Astrocyte (in vitro differentiated cells and primary cell): Measurements from ENCODE around the gene REEP6.

Experiments
- EZH2 ChIP-seq: IDR thresholded peaks from 2 replicates; pipeline ENCODE4 v1.6.1; 2012; ENCODE audit warnings: mild to moderate bottlenecking, low read length, inconsistent platforms; ENCODE audit not compliant: insufficient read depth
- TF ChIP-seq, protein P1 (sequence below): IDR thresholded peaks from 2 replicates; pipeline ENCODE4 v1.5.1; 2011; ENCODE audit warnings: low read depth, mild to moderate bottlenecking, inconsistent platforms, low read length, moderate library complexity; ENCODE audit not compliant: insufficient read depth

DNA sequence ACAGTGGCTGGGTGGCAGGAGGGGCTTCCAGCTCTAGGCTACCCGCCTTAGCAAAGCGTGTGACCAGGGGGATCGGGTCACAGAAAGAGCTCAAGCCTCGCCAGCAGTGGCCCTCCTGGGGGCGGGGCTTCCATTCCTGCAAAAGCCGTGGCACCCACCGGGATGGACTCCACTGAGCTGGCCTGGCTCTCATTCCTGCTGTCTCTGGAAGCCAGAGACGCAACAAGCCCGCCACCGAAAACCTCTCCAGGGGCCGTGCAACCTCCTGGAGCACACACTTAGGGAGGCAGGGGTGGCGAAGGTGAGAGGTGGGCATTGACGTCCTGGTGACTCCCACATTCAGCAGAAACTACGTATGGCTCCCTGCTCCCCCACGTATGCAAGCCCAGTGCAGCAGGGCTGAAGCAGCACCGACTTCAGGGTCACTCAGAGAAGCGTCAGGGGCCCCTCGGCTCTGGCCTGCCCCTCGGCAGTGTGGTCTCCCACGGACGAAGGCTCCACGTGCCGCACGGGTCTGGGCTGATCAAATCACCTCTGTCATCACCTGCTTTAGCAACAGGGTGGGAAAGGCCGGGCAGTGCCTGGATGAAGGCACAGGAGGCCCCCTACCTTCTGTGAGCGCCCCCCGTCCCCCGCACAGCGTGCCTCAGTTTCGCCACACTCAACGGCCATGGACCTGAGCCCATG is 15.1 kb upstream of the REEP6 start:
- TF ChIP-seq, protein P1, sequence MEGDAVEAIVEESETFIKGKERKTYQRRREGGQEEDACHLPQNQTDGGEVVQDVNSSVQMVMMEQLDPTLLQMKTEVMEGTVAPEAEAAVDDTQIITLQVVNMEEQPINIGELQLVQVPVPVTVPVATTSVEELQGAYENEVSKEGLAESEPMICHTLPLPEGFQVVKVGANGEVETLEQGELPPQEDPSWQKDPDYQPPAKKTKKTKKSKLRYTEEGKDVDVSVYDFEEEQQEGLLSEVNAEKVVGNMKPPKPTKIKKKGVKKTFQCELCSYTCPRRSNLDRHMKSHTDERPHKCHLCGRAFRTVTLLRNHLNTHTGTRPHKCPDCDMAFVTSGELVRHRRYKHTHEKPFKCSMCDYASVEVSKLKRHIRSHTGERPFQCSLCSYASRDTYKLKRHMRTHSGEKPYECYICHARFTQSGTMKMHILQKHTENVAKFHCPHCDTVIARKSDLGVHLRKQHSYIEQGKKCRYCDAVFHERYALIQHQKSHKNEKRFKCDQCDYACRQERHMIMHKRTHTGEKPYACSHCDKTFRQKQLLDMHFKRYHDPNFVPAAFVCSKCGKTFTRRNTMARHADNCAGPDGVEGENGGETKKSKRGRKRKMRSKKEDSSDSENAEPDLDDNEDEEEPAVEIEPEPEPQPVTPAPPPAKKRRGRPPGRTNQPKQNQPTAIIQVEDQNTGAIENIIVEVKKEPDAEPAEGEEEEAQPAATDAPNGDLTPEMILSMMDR: no peak
- TF ChIP-seq EZH2: no peak
